ENCODE measurements around the gene CRPPA. TPM values are rescaled to one million over a fixed set of nuclear protein-coding genes. Genes with fewer than 3 reads are reported as not detected.

Gene CRPPA
- total RNA-seq = 1 to 10 TPM; 1.4 to 2.1 TPM

- TF ChIP-seq CTCF (IDR thresholded peaks at IDR 0.05) = no peak
- Histone ChIP-seq H3K9me3 (no peaks in the 10 kb centered on the region), H3K36me3 (no peaks in the 10 kb centered on the region), H3K4me3 (peak within 1 kb of the TSS; percentile 89), H3K27me3 (replicated peaks; ENCODE audit: insufficient read depth) (no peaks in the 10 kb centered on the region), H3K4me1 (ENCODE audit: control insufficient read depth in 1 of 2, low read depth in 2 of 2) (peaks cover 10 to 22% of the 10 kb centered on the region in 2 donors), H3K27ac (peak within 1 kb of the TSS; percentile 86 to 96)
- no peak for DNase-seq (ENCODE audit: low spot score)
- peak; percentile 59 for ATAC-seq (ENCODE audit: insufficient number of reproducible peaks, low FRiP score, low read depth)
These were observed at the start of gene CRPPA for GRCh38 chr7:16421333-16422102. CRPPA (minus strand) TSS chr7:16421538; CDS start chr7:16421322, 216 bp downstream.

- ATAC-seq (ENCODE audit: insufficient number of reproducible peaks, low FRiP score, low read depth) = no peak
- H3K4me1 ChIP-seq (ENCODE audit: control insufficient read depth in 1 of 2, low read depth in 2 of 2) = no peaks in the 10 kb centered on the region
- no peaks in the 10 kb centered on the region for H3K36me3 ChIP-seq
- no peaks in the 10 kb centered on the region for H3K27me3 ChIP-seq (replicated peaks; ENCODE audit: insufficient read depth)
- H3K4me3 ChIP-seq = peak within 1 kb of the TSS; percentile 54
- DNase-seq (ENCODE audit: low spot score) = no peak
- no peak within 1 kb of the TSS for H3K27ac ChIP-seq
- no peaks in the 10 kb centered on the region for H3K9me3 ChIP-seq
- TF ChIP-seq CTCF (IDR thresholded peaks at IDR 0.05) = no peak
These were observed 44.4 kb upstream of the CRPPA start, which contains the start of gene SOSTDC1 for GRCh38 chr7:16465469-16466361. SOSTDC1 (minus strand) TSS chr7:16465738; CDS start chr7:16465668, 70 bp downstream.

GRCh38 chr7:16463949-16464715, 42.8 kb upstream of the CRPPA start:
- no peak overlapping the region for H3K4me3 ChIP-seq
- no peaks in the 10 kb centered on the region for H3K36me3 ChIP-seq
- ATAC-seq (ENCODE audit: insufficient number of reproducible peaks, low FRiP score, low read depth) (no peak), DNase-seq (ENCODE audit: low spot score) (no peak)
- no peaks in the 10 kb centered on the region for H3K4me1 ChIP-seq (ENCODE audit: control insufficient read depth in 1 of 2, low read depth in 2 of 2)
- no peaks in the 10 kb centered on the region for H3K9me3 ChIP-seq
- TF ChIP-seq CTCF (IDR thresholded peaks at IDR 0.05) = no peak
- no peaks in the 10 kb centered on the region for H3K27me3 ChIP-seq (replicated peaks; ENCODE audit: insufficient read depth)
- H3K27ac ChIP-seq = no peak overlapping the region

- Histone ChIP-seq H3K36me3 (no peaks in the 10 kb centered on the region), H3K4me3 (no peak overlapping the region), H3K9me3 (no peaks in the 10 kb centered on the region), H3K27me3 (replicated peaks; ENCODE audit: insufficient read depth) (no peaks in the 10 kb centered on the region), H3K27ac (no peak overlapping the region), H3K4me1 (ENCODE audit: control insufficient read depth in 1 of 2, low read depth in 2 of 2) (no peaks in the 10 kb centered on the region)
- no peak for TF ChIP-seq CTCF (IDR thresholded peaks at IDR 0.05)
- ATAC-seq (ENCODE audit: insufficient number of reproducible peaks, low FRiP score, low read depth) = no peak
- DNase-seq (ENCODE audit: low spot score) = no peak
These were observed 42.2 kb upstream of the CRPPA start for GRCh38 chr7:16463520-16463919.

Data from thoracic aorta (tissue), 2 donors.